Left forelimb (tissue), 1 donor: ENCODE data around the gene SNX25.

Source experiments
- DNase-seq: peaks from one replicate; pipeline ENCODE4 v3.0.0-alpha.2; 2018; ENCODE audit warnings: low spot score

The SNX25 gene

DNA sequence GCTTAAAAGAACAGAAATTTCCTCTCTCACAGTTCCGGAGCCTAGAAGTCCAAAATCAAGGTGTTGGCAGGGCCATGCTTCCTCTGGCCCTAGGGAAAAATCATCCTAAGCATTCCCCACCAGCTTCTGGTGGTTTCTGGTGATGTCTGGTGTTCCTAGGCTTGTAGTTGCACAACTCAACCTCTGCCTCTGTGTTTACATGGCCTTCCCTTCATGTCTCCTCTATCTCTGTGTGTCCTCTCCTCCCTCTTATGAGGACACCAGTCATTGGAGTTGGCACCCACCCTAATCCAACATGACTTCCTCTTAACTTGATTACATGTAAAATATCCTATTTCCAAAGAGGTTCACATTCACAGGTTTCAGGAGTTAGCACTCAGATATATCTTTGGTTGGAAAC, 170.9 kb downstream of the SNX25 start:
- DNase-seq, result no peak

- no peak for DNase-seq
These were observed 172.1 kb downstream of the SNX25 start for GRCh38 chr4:185381288-185382196.

DNA sequence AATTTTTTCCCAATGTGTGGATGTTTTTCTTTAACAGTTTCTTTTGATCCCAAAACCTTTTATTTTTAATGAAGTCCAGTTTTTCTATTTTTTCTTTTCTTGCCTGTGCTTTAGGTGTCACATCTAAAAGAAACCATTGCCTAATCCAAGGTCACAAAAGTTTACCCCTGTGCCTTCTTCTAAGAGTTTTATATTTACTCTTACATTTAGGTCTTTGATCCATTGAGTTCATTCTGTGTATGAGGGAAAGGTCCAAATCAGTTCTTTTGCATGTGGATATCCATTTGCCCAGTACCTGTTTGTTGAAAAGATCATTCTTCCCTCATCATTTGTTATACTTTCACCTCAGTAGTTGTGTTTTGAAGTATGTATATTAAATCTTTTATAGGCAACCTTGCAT, 173.4 kb downstream of the SNX25 start:
- no peak for DNase-seq

DNA sequence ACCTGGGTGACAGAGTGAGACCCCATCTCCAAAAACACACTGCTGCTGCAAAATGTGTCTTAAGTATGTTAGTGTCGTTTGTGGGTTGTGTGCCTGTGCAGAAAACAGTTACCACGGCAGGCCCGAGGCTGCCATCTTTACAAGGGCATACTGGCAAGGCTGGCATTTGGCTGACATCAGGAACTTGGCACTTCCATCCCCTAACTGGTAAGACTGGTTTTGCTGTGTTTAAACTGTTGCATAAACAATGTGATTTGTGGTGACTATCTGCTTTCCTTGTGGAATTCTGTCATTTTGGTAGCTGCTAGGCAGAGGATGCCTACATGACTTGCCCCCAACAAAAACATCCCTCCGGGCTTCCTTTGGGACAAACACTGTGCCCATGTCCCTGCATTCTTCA, 174.1 kb downstream of the SNX25 start:
- no peak for DNase-seq

GRCh38 chr4:185384061-185384460, 174.7 kb downstream of the SNX25 start:
- DNase-seq, result no peak

- DNase-seq, result no peak
These were observed 175.5 kb downstream of the SNX25 start for GRCh38 chr4:185384930-185385331.

GRCh38 chr4:185387957-185388356, 178.6 kb downstream of the SNX25 start:
- DNase-seq, result no peak

DNA sequence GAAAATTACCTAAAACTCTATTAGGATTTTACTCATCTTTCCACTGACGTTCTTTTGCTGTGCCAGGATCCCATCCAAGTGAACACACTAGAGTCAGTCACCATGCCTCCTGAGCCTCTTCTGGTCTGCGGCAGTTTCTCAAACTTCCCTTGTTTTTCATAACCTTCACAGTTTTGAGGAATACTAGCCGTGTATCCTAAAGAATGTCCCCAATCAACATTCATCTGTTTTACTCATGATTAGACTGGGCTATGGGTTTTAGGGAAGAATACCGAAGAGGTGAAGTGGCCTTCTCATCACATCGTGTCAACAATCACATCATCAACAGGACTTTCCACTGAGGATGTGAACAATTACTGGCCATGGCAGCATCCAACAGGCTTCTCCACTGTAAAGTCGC, 181.5 kb downstream of the SNX25 start:
- no peak for DNase-seq

GRCh38 chr4:185392156-185392555, 182.8 kb downstream of the SNX25 start:
- DNase-seq, result no peak

DNA sequence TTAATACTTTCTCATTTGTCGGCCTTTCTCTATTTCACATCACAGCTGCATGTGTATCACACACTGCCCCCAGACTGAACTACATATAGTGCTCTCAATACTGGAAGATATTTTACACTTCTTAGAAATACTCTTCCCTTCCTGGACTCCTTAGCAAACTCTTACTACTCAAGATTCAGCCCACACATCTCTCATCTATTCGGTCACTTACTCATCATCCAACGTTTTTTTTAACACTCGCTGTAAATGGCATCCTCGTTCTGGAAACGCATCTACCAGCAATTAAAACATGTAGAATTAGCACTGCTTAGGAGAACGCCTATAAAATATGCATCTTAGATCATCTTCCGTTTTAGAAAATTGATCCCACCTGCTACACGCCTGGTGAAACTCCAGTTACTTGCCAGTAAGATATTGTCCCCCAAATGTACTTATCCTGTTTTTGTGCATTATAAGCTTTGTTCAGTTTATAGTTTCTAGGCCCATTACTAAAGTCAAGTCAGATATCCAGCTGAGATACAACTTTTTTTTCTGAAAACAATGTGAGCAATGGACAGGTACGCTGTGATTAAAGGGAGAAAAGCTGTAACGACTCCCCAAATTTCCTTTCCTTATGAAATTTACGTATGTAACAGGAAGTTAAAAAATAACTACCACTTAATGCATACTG, 185.3 kb downstream of the SNX25 start:
- DNase-seq, result no peak

DNA sequence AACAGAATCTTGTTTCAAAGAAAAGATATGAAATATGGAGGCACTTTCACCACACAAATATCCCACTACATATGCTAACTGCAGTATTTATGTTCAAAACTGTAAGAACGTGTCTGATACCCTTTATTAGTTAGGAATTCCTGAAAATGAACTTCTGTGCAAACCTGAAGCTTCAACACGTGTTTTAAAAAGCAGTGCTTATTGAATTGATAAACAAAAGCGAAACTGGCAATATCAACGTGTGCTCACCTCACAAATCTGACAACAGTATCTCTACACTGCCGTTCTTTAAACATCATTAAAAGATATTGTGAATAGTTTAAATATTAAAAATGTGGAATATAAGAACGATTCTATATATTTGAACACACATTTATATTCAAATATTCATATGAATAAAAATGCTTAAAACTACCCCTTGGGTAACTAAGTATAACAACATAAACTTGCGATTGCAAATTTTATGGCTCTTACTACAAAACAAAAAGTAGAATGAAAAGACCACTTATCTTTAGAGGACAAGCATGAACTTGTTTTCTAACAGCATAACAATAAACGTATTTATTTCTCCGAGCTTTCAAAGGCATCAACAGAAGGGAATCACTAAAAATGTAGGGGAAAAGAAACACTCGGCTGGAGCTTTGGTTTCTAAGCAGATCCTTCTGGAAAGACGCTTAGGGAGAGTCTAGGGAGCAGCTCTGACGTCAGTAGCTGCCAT, 186.0 kb downstream of the SNX25 start, which contains the start of gene LRP2BP:
Gene LRP2BP, minus strand, starts transcription at position 687 of the 718 bp plus-strand sequence. CDS start 17,738 bp downstream, outside the sequence.
- DNase-seq, result no peak

DNA sequence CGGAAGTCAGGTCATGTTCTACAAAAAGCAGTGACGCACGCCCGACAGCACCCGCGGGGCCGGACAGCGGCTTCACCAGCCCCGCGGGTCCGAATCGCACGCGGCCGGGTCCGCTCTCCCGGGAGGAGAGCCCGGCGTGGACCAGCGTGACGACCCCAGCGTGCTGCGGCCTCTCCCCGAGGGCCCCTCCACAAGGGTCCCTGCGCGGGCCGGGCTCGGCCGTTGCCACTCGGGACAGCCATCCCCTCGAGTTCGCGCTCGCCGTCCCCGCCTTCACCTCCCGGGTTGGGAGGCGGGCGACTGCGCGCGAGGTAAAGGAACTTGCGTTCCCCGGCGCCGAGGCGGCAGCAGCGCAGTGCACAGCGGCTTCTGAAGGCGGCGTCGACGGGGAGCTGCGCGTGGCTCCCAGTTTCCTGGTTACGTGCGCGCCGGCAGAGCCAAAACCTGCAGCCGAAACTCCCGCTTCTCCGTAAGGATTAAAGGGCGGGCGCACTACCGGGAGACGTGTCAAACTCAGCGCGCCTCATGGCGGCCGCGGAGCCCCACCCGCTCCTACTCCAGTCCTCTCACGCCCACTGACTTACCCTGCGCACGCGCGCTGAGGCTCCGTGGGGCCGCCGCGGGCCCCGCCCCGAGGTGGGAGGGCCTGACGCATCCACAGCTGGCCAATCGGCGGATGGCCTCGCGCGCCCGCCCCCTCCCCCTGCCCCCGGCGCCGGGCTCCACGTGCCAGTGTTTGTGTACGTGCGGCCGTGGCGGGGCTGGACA, 186.7 kb downstream of the SNX25 start:
- peak; percentile 99 for DNase-seq

- DNase-seq, result no peak
These were observed 187.5 kb downstream of the SNX25 start, which contains the start of gene ANKRD37 for GRCh38 chr4:185396724-185397385. TSS of gene ANKRD37 (plus strand) at chr4:185396841. CDS start at chr4:185396924, 83 bp downstream.

DNA sequence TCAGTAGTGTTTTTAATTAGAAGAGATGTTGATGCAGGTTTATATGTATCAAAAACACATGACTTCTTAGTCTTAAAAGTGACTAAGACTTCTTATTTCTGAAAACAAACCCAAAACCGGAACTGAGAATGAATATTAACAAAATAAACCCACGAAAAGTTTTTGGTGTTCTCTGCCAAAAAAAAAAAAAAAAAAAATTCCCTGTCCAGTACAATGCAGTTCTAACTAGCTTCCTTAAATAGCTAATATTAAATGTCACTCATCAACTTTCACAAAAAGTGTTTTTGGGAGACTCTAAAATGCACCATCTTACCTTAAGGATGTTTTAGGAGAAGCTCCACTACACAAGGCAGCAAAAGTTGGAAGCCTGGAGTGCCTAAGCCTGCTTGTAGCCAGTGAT, 189.2 kb downstream of the SNX25 start:
- DNase-seq, result no peak

DNA sequence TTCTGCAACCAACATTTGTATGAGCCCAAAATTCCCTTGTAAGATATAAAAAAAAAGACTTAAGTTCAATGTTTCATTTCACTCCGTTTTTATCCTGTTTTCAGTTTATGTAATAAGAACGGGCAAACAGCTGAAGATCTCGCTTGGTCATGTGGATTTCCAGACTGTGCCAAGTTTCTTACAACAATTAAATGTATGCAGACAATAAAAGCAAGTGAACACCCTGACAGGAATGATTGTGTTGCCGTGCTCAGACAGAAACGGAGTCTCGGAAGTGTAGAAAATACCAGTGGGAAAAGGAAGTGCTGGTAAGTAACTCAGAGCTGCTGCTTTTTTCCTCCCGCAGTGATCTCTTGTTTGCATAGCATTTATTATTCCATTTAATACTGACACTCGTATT, 190.1 kb downstream of the SNX25 start:
- no peak for DNase-seq

- no peak for DNase-seq
These were observed 194.6 kb downstream of the SNX25 start for GRCh38 chr4:185404031-185404430.

DNA sequence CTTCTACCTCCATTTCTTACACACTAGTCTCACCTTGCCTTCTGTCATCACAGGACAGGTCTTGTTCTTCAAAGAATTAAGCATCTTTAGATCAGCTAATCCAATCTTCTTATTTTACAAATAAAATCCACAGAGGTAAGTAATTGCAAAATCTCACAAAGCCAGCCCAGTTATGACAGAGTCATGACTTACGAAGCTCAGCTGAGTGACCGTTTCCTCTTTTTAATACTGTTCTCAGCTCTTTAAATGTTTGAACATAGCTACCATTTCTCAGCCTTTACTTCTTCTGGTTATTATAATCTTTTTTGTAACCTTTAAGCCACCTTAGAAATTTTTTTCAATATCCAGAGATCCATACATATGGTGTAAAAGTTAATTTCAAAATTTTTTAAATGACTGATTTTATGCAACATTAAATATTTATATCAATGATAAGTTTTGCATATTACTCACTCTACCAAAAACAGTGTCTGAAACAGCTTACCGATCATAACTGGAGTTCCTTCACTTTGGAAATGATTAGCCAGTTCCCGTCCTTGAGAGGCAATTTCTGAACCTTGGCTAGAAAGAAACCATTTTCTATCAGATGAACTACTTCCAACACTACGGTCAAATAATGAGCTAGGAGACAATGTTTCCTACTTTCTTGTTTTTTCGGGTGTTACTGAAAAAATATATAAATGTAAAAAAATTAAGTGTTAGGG, 196.1 kb downstream of the SNX25 start:
- DNase-seq, result no peak

GRCh38 chr4:185408432-185408831, 199.0 kb downstream of the SNX25 start:
- no peak for DNase-seq

GRCh38 chr4:185411849-185412248, 202.5 kb downstream of the SNX25 start:
- DNase-seq, result no peak

DNA sequence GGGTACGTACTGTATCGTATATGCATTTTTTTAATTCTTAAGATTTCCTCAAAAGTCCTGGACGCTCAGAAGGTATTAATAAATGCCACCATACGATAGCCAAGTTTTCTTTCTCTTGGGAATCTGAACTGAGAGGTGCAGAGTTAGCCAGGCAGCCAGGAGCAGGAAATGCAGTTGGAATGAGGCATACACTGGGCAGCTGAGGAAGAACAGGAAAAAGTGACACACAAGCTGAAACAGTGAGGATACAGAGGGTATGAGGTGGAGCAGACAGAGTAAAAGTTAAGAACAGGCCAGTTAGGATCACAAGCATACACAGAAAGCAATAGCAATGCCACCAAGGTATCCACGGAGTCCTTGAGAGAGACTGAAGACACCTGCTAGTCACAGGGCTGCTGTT, 203.0 kb downstream of the SNX25 start:
- no peak for DNase-seq
